SK-N-SH treated with all-trans-retinoic acid at 6 μM for 48 hours (cell line): ENCODE results near the gene DNAH14.

Source experiments
- ATAC-seq: fragments of 200-7000 bp; cut with Tn5 transposase; 3 replicates; pipeline ENCODE4 v1.9.1; 2020; ENCODE audit warnings: mild to moderate bottlenecking, moderate library complexity
- ARNTL ChIP-seq: fragments of 450-650 bp; formaldehyde crosslinking; IDR thresholded peaks from 2 replicates; pipeline ENCODE4 v1.5.0; 2020; ENCODE audit warnings: low read depth, mild to moderate bottlenecking, moderate library complexity, borderline replicate concordance
- BACH2 ChIP-seq: fragments of 250-450 bp; sonication (Bioruptor Pico); IDR thresholded peaks from 2 replicates; pipeline ENCODE4 v1.9.0; 2021; ENCODE audit warnings: mild to moderate bottlenecking, borderline replicate concordance
- CREB5 ChIP-seq: fragments of 250-450 bp; sonication (Bioruptor Pico); IDR thresholded peaks from 2 replicates; pipeline ENCODE4 v1.5.1; 2020; ENCODE audit warnings: low read depth, mild to moderate bottlenecking, moderate library complexity
- CSDC2 ChIP-seq: fragments of 250-450 bp; sonication (Bioruptor Pico); IDR thresholded peaks from 2 replicates; pipeline ENCODE4 v1.5.0; 2020; ENCODE audit warnings: mild to moderate bottlenecking, moderate library complexity
- ESRRG ChIP-seq: fragments of 250-450 bp; sonication (Bioruptor Pico); IDR thresholded peaks from 2 replicates; pipeline ENCODE4 v1.6.1; 2021; ENCODE audit warnings: mild to moderate bottlenecking
- GLIS3 ChIP-seq: fragments of 250-450 bp; sonication (Bioruptor Pico); IDR thresholded peaks from 2 replicates; pipeline ENCODE4 v1.5.0; 2020; ENCODE audit warnings: mild to moderate bottlenecking, moderate library complexity
- ISL1 ChIP-seq: fragments of 250-450 bp; sonication (Bioruptor Pico); IDR thresholded peaks from 2 replicates; pipeline ENCODE4 v2.1.2; 2022; ENCODE audit warnings: mild to moderate bottlenecking, moderate library complexity
- OSR1 ChIP-seq: fragments of 250-450 bp; sonication (Bioruptor Pico); IDR thresholded peaks from 2 replicates; pipeline ENCODE4 v1.8.0; 2022; ENCODE audit warnings: moderate library complexity, mild to moderate bottlenecking, inconsistent platforms
- PPARA ChIP-seq: fragments of 250-450 bp; sonication (Bioruptor Pico); IDR thresholded peaks from 2 replicates; pipeline ENCODE4 v1.5.0; 2020; ENCODE audit warnings: mild to moderate bottlenecking, borderline replicate concordance
- RARB ChIP-seq: fragments of 250-450 bp; sonication (Bioruptor Pico); IDR thresholded peaks from 2 replicates; pipeline ENCODE4 v1.8.0; 2021; ENCODE audit warnings: mild to moderate bottlenecking, moderate library complexity
- SNAI2 ChIP-seq: fragments of 250-450 bp; sonication (Bioruptor Pico); IDR thresholded peaks from 2 replicates; pipeline ENCODE4 v1.5.0; 2020; ENCODE audit warnings: mild to moderate bottlenecking, moderate library complexity
- TCF4 ChIP-seq: fragments of 250-450 bp; sonication (Bioruptor Pico); IDR thresholded peaks from 2 replicates; pipeline ENCODE4 v1.8.0; 2021; ENCODE audit warnings: mild to moderate bottlenecking, moderate library complexity, borderline replicate concordance
- TOX ChIP-seq: fragments of 250-450 bp; sonication (Bioruptor Pico); IDR thresholded peaks from 2 replicates; pipeline ENCODE4 v1.8.0; 2021; ENCODE audit warnings: mild to moderate bottlenecking, moderate library complexity, borderline replicate concordance
- ZC3H10 ChIP-seq: fragments of 250-450 bp; sonication (Bioruptor Pico); IDR thresholded peaks from 2 replicates; pipeline ENCODE4 v1.5.1; 2021; ENCODE audit warnings: mild to moderate bottlenecking, moderate library complexity
- ZFP3 ChIP-seq: fragments of 250-450 bp; sonication (Bioruptor Pico); IDR thresholded peaks from 2 replicates; pipeline ENCODE4 v1.5.0; 2020; ENCODE audit warnings: mild to moderate bottlenecking, moderate library complexity
- ZFP30 ChIP-seq: fragments of 450-650 bp; formaldehyde crosslinking; IDR thresholded peaks from 2 replicates; pipeline ENCODE4 v1.5.0; 2022; ENCODE audit warnings: mild to moderate bottlenecking, moderate library complexity
- ZNF565 ChIP-seq: fragments of 450-650 bp; formaldehyde crosslinking; conservative IDR thresholded peaks from 2 replicates; pipeline ENCODE4 v1.5.0; 2020; ENCODE audit warnings: low read depth, mild to moderate bottlenecking, moderate library complexity
- ZNF70 ChIP-seq: fragments of 450-650 bp; formaldehyde crosslinking; IDR thresholded peaks from 2 replicates; pipeline ENCODE4 v1.5.0; 2020; ENCODE audit warnings: mild to moderate bottlenecking, moderate library complexity
- ZNF8 ChIP-seq: fragments of 450-650 bp; formaldehyde crosslinking; IDR thresholded peaks from 2 replicates; pipeline ENCODE4 v1.5.0; 2020; ENCODE audit warnings: mild to moderate bottlenecking, moderate library complexity
- TF ChIP-seq, protein P1 (sequence below): fragments of 250-450 bp; sonication (Bioruptor Pico); IDR thresholded peaks from 2 replicates; pipeline ENCODE4 v1.8.0; 2021; ENCODE audit warnings: low read depth, mild to moderate bottlenecking, moderate library complexity, borderline replicate concordance
- TF ChIP-seq, protein P2 (sequence below): fragments of 250-450 bp; sonication (Bioruptor Pico); IDR thresholded peaks from 2 replicates; pipeline ENCODE4 v1.5.0; 2020; ENCODE audit warnings: mild to moderate bottlenecking, moderate library complexity
- TF ChIP-seq, protein P3 (sequence below): fragments of 250-450 bp; sonication (Bioruptor Pico); IDR thresholded peaks from 2 replicates; pipeline ENCODE4 v1.8.0; 2020; ENCODE audit warnings: mild to moderate bottlenecking, moderate library complexity, borderline replicate concordance

The DNAH14 gene

GRCh38 chr1:225254676-225255075, 325.2 kb downstream of the DNAH14 start:
- TF ChIP-seq ZC3H10: no peak
- ATAC-seq: no peak

DNA sequence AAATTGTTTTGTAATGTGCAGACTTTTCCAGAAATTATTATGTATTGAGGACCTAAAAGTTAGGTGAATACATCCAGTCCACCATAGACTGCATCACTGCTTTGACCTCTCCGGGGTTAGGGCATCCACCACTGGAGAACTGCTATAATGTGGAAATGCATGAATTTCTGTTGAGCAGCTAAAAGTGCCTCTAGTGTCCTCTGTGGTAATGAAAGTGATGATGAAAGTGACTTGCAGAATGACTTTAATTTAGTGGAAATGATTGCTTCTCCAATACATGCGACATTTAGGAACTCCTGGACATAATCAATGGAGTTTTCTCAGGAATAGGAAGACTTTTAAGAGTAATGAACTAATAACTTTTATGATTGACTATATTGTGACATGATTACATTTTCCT, 327.6 kb downstream of the DNAH14 start:
- TF ChIP-seq TOX (CRISPR knock-in tag) (no peak), ZNF8 (CRISPR knock-in tag) (no peak), OSR1 (CRISPR knock-in tag) (no peak)
- TF ChIP-seq, all 23 proteins: peak for 0
- ATAC-seq: no peak

GRCh38 chr1:225258811-225259210, 329.3 kb downstream of the DNAH14 start:
- no peak for ATAC-seq

GRCh38 chr1:225259542-225259941, 330.1 kb downstream of the DNAH14 start:
- TF ChIP-seq CSDC2 (CRISPR knock-in tag): no peak
- no peak for TF ChIP-seq ZNF565 (CRISPR knock-in tag)
- no peak for TF ChIP-seq SNAI2 (CRISPR knock-in tag)
- no peak for TF ChIP-seq ZFP3 (CRISPR knock-in tag)
- TF ChIP-seq ZNF70: no peak
- TF ChIP-seq, protein P1, sequence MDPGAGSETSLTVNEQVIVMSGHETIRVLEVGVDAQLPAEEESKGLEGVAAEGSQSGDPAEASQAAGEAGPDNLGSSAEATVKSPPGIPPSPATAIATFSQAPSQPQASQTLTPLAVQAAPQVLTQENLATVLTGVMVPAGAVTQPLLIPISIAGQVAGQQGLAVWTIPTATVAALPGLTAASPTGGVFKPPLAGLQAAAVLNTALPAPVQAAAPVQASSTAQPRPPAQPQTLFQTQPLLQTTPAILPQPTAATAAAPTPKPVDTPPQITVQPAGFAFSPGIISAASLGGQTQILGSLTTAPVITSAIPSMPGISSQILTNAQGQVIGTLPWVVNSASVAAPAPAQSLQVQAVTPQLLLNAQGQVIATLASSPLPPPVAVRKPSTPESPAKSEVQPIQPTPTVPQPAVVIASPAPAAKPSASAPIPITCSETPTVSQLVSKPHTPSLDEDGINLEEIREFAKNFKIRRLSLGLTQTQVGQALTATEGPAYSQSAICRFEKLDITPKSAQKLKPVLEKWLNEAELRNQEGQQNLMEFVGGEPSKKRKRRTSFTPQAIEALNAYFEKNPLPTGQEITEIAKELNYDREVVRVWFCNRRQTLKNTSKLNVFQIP: no peak
- TF ChIP-seq, protein P2, sequence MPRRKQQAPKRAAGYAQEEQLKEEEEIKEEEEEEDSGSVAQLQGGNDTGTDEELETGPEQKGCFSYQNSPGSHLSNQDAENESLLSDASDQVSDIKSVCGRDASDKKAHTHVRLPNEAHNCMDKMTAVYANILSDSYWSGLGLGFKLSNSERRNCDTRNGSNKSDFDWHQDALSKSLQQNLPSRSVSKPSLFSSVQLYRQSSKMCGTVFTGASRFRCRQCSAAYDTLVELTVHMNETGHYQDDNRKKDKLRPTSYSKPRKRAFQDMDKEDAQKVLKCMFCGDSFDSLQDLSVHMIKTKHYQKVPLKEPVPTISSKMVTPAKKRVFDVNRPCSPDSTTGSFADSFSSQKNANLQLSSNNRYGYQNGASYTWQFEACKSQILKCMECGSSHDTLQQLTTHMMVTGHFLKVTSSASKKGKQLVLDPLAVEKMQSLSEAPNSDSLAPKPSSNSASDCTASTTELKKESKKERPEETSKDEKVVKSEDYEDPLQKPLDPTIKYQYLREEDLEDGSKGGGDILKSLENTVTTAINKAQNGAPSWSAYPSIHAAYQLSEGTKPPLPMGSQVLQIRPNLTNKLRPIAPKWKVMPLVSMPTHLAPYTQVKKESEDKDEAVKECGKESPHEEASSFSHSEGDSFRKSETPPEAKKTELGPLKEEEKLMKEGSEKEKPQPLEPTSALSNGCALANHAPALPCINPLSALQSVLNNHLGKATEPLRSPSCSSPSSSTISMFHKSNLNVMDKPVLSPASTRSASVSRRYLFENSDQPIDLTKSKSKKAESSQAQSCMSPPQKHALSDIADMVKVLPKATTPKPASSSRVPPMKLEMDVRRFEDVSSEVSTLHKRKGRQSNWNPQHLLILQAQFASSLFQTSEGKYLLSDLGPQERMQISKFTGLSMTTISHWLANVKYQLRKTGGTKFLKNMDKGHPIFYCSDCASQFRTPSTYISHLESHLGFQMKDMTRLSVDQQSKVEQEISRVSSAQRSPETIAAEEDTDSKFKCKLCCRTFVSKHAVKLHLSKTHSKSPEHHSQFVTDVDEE: no peak
- TF ChIP-seq ISL1 (CRISPR knock-in tag): no peak
- no peak for TF ChIP-seq CREB5
- no peak for TF ChIP-seq ESRRG (CRISPR knock-in tag)
- no peak for TF ChIP-seq OSR1 (CRISPR knock-in tag)
- no peak for TF ChIP-seq GLIS3 (CRISPR knock-in tag)
- no peak for ATAC-seq

More at GRCh38 chr1:225258811-225259210, 329.3 kb downstream of the DNAH14 start:
- TF ChIP-seq, protein P3, sequence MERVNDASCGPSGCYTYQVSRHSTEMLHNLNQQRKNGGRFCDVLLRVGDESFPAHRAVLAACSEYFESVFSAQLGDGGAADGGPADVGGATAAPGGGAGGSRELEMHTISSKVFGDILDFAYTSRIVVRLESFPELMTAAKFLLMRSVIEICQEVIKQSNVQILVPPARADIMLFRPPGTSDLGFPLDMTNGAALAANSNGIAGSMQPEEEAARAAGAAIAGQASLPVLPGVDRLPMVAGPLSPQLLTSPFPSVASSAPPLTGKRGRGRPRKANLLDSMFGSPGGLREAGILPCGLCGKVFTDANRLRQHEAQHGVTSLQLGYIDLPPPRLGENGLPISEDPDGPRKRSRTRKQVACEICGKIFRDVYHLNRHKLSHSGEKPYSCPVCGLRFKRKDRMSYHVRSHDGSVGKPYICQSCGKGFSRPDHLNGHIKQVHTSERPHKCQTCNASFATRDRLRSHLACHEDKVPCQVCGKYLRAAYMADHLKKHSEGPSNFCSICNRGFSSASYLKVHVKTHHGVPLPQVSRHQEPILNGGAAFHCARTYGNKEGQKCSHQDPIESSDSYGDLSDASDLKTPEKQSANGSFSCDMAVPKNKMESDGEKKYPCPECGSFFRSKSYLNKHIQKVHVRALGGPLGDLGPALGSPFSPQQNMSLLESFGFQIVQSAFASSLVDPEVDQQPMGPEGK (CRISPR knock-in tag): no peak
- TF ChIP-seq ZNF565 (CRISPR knock-in tag): no peak
- no peak for TF ChIP-seq PPARA
- TF ChIP-seq ARNTL (CRISPR knock-in tag): no peak
- TF ChIP-seq TCF4 (CRISPR knock-in tag): no peak

- TF ChIP-seq PPARA (no peak), TOX (CRISPR knock-in tag) (no peak)
- ATAC-seq: no peak
Measured at GRCh38 chr1:225260319-225260718, 330.8 kb downstream of the DNAH14 start.

DNA sequence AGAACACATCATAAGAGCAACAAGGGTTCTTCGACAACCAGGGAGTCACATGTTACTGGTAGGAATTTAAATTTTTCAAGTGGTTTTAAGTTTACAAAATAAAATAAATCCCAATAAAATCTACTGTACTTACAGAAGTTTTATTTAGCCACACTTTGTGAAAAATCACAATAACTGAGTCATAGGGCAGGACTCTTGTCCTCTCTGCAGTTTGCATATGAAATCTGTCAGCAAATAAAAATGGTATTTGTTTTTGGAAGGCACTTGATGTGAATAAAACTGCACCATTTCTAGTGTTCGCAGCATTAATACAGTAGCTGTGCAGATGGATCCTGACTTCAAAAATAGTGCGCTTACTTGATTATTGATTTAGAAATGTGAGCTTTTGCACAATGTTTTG, 348.0 kb downstream of the DNAH14 start:
- no peak for ATAC-seq
- TF ChIP-seq ZNF565 (CRISPR knock-in tag) (no peak), ZNF70 (no peak), ZFP30 (CRISPR knock-in tag) (no peak), ZC3H10 (no peak), TOX (CRISPR knock-in tag) (no peak), CREB5 (no peak), RARB (CRISPR knock-in tag) (no peak), CSDC2 (CRISPR knock-in tag) (no peak), ISL1 (CRISPR knock-in tag) (no peak), ARNTL (CRISPR knock-in tag) (no peak), BACH2 (no peak)
- TF ChIP-seq, protein P2: no peak
